GM21737 (cell line): ENCODE results near the gene CCIN.
"Not testable (repeated sequence)": the region's sequence is repeated elsewhere in the genome, so short reads cannot be mapped to it uniquely, and the experiment has no call there.

ENCODE experiments used
- ATAC-seq: cut with Tn5 transposase; IDR thresholded peaks from one replicate; pipeline ENCODE4 v1.9.1; 2021; ENCODE audit warnings: mild to moderate bottlenecking, moderate library complexity; ENCODE audit not compliant: unreplicated experiment

CCIN gene

DNA sequence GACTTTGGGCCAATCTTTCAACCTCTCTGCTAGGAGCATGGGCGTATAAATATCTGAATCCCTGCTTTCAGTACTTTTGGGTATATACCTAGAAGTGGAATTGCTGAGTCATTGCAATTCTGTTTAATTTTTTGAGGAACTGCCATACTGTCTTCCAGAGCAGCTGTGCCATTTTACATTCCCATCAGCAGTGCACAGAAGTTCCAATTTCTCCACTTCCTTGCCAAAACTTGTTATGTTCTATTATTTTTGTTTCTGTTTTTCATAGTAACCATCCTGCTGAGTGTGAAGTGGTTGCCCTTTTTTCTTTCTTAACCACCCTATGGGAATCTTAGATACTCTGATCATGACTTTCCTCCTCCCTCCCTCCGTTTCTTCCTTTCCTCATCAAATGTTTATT is 11.1 kb upstream of the CCIN start:
- no peak for ATAC-seq

DNA sequence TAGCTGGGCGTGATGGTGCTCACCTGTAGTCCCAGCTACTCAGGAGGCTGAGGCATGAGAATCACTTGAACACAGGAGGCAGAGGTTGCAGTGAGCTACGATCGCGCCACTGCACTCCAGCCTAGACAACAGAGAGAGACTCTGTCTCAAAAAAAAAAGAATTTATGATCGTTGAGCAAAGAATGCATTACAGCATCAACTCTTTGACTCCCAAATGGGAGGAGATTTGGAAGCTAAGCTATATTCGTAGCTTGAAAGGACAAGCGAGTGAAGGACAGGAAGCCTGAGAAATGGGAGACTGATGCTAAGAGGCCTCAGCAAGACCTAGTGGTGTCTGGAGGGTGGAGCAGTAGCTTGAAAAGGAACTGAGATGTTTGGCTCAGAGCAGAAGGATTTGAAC is 10.3 kb upstream of the CCIN start:
- no peak for ATAC-seq

DNA sequence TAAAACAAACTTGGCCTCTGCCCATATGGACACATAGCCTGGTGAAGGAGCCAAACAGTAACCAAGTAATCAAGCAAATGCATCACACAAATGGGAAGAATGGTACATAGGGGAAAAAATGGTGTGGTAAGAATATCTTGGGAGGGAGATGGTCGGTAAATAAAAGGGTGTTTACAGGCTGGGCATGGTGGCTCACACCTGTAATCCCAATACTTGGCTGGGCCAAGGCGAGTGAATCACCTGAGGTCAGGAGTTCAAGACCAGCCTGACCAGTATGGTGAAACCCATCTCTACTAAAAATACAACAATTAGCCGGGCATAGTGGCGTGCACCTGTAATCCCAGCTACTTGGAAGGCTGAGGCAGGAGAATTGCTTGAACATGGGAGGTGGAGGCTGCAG is 9.7 kb upstream of the CCIN start:
- not testable (repeated sequence) for ATAC-seq

DNA sequence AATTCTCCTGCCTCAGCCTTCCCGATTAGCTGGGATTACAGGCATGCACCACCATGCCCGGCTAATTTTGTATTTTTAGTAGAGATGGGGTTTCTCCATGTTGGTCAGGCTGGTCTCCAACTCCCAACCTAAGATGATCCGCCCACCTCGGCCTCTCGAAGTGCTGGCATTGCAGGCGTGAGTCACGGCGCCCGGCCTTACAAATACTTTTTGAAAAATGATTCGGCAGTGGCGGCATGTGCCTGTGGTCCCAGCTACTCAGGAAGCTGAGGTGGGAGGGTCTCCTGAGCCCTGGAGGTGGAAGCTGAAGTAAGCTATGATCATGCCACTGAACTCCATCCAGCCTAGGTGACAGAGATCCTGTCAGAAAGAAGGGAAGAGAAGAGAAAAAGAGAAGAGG is 9.1 kb upstream of the CCIN start:
- ATAC-seq, result not testable (repeated sequence)

DNA sequence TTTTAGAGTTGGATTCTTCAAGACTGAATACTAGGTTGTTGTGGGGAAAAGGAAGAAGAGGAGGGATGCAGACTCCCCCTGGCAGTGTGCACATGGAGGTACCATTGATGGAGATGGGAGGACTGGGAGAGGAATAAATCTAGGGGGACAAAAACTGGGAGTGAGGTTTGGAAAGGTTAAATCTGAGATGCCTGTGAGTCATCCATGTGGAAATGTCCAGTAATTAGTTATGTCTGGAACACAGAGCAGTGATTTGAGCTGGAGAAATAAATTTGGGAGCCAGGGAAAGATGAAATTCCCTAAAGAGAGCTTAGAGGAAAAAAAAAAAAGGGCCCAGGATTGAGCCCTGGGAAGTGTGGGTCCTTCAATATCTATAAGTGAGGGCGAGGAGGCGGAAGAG is 8.0 kb upstream of the CCIN start:
- ATAC-seq, result no peak

DNA sequence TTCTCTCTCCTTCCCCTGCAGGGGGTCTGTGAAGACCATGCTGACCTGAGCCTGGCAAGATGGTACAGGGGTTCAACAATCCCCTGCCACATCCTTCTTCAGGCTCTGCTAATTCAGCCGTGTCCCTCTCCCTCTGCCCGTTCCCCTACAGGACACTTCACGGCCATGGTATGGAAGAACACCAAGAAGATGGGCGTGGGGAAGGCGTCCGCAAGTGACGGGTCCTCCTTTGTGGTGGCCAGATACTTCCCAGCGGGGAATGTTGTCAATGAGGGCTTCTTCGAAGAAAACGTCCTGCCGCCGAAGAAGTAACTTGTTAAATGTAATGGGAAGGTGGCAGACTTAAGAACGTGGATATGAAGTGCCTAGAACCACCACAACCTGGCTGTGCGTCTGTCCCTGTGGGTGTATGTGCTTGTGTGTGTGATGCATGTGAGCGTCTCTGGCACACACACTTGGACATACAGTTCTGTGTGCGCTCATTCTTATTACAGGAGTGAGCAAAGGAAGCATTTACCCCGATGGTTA is 6.9 kb upstream of the CCIN start:
- no peak for ATAC-seq

DNA sequence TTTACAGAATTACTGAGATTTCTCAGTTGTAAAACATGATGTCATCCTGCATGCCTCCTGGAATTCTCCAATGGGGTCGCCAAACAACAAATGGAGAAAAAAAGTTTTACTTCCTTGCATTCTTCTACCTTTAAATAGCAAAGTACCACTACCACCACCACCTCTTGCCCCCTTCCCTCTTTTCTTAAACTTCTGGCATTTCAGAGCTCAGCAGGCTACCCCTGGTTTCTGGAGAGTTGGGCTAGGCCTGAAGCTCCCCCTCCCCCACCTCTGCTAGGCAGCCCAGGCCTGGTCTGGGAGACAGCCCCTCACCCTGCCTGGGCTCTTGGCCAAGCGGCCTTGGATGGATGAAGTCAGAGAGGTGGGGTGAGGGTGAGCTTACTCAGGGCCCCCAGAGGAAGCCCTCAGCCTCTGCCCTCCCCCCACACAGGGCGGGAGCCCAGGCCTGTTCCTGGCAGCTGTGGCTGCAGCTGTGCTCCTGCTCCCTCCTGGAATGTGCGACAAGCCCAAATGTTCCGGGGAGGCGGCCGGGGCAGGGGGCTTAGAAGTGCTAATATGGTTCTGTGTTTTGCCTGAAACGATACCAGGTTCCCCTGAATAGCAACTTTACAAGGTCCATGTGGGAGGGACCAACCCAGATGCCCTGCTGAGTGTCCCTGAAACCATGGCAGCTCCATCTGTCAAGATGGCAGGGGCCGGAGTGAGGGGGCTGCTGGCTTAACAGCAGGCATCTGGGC is 6.0 kb upstream of the CCIN start:
- no peak for ATAC-seq

DNA sequence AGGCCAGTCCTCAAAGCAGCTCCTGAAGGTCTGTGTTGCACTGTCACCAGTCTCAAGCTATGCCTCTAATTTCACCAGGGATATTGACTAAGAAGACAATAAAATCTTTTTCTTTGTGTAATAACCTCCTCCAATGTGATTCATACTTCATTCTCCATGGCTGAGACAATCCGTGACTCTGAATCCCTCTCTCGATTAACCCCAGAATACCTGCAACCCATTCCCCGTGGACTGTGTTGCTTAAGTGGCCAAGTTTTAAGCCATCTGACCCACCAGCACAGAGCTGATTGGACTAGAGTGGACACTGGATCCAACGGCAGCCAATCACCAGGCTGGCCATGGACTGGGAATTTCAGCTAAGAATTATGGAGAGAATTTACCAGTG is 5.4 kb upstream of the CCIN start:
- no peak for ATAC-seq

DNA sequence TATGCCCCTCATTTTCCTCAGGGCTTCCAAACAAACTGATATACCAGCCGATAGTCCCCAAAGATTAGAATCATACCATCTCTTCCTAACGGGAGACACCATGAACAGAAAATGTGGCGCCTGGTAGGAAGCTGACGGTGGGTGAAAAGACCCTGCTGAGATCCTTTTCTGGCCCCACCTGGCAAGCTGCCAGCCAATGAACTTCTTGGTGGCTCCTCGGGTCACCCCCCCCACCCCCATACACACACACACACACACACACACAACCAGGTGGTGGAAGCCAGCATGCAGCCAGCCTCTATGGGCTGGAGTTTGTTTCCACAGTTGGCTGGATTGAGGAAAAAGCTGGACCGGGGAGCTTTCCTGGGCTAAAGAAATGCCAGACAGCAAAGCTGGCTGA is 4.8 kb upstream of the CCIN start:
- no peak for ATAC-seq

DNA sequence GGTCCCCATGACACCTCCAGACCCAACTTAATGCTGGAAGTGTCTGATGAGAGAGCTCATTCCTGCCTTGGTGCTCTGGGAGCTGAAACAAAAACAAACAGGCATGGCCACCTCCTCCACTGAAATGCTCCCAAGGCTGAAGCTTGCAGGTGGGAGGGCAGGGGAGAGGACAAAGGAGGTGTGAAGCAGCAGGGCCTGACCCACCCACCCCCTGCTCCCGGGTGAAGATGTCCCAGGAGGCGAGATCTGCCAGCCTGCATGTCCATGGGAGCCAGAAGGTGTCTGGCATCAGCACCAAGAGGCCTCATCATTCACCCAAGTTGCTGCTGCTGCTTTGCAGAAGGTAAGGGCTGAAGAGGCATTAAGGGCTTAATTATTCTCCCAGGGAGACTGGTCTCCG is 4.2 kb upstream of the CCIN start:
- no peak for ATAC-seq

DNA sequence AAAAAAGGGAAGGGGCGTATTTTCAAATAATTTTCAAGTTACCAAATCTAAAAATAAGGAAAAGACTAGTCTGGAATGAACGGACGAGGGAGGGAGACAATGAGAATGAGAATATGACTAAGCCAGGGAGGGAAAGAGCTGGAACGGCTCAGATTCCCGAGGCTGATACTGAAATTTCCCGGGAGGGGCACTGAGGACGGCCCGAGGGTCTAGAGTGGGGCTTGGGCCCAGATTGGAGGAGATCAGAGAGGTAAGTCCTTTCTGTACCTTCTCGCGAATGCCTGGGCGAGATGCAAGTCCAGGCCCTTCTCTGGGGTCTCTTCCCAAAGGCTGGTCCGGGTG is 3.4 kb upstream of the CCIN start:
- no peak for ATAC-seq

DNA sequence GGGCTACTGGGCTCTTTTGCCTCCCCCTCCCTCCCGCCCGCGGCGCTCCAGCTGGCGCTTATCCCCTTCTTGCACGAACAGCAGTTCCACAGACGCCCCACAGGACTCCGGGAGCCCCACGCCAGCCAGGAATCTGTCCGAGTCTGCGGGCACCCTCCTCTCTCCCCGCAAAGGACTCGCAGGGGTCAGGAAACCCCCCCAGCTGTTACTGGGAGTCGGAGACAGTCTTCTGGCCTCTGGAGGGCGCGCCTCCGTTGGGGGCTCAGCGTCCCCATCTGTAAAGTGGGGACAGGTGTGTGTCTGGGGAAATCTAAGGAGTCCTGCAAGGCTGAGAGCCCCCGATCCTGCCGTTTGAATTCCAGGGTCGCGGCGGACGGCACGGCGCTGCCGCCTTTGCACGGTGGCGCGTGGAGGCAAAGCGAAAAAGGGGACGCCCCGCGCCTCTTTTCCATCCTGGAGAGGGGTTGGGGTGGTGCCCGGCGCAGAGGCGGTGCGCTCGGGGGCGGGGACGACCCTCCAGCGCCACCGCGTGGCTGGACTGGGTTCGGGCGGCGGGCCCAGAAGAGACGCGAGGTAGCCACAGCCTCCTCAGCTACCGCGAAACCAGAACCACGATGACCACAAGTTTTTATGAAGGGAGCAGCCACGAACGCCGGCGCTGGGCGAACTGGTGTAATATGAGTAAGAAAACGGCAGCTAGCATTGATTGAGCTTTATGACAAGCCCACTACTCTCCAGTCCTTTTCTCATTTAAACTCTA is 2.8 kb upstream of the CCIN start:
- ATAC-seq, result peak; percentile 98

DNA sequence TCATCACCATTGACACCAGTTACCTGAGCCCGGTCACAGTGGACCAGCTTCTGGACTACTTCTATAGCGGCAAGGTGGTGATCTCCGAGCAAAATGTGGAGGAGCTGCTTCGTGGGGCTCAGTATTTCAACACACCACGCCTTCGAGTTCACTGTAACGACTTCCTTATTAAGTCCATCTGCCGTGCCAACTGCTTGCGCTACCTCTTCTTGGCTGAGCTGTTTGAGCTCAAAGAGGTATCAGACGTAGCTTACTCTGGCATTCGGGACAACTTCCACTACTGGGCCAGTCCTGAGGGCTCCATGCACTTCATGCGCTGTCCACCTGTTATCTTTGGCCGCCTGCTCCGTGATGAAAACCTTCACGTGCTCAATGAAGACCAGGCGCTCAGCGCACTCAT is 520 bp downstream of the CCIN start:
- no peak for ATAC-seq

DNA sequence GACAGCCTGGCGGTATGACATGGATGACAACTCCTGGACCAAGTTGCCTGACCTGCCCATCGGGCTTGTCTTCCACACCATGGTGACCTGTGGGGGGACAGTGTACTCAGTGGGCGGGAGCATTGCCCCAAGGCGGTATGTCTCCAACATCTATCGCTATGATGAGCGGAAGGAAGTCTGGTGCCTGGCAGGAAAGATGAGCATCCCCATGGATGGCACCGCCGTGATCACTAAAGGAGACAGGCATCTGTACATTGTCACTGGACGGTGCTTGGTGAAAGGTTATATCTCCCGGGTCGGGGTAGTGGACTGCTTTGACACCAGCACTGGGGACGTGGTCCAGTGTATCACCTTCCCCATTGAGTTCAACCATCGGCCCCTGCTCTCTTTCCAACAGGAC is 1.3 kb downstream of the CCIN start:
- no peak for ATAC-seq

DNA sequence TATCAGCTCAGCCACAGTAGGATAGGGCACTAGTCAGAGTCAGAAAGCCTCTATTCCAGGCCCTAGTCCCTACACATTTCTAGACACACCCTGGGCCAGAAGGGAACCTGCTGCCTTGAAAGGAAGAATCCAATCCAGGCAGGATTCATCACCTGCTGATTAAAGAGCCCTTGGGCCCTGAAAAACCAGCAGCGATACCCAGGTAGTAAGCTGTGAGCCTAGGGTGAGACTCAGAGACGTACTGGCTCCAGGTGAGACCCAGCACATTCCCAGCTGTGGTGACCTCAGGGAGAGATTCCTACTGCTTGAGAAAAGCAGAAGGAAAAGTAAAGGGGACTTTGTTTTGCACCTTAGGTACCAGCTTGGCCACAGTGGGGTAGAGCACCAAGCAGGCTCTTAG is 4.7 kb downstream of the CCIN start:
- no peak for ATAC-seq

DNA sequence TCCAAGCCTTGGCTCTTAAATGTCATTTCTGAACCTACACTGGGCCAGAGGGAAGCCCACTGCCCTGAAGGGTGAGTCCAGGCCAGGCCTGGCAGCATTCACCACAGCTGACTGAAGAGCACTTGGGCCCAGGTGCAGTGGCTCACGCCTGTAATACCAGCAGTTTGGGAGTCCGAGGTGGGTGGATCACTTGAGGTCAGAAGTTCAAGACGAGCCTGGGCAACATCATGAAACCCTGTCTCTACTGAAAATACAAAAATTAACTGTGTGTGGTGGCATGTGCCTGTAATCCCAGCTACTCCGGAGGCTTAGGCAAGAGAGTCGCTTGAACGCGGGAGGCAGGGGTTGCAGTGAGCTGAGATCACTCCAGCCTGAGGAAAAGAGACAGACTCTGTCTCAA is 5.1 kb downstream of the CCIN start:
- ATAC-seq, result no peak

DNA sequence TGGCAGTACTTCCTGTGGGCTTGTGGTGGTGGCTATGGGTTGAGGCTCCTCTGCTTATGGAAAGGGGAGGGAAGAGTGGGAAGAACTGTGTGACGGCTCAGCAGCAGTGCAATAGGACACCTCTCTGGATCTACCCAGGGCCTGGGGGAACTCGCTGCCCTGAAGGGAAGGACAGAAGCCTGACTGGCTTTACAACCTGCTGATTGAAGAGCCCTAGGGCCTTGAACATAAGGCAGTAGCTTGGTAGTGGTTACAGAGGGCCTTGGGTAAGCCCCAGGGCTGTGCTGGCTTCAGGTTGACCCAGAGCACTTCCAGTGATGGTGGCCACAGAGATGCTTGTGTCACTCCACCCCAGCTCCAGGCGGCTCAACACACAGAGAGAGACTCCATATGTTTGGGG is 5.5 kb downstream of the CCIN start:
- ATAC-seq, result no peak

DNA sequence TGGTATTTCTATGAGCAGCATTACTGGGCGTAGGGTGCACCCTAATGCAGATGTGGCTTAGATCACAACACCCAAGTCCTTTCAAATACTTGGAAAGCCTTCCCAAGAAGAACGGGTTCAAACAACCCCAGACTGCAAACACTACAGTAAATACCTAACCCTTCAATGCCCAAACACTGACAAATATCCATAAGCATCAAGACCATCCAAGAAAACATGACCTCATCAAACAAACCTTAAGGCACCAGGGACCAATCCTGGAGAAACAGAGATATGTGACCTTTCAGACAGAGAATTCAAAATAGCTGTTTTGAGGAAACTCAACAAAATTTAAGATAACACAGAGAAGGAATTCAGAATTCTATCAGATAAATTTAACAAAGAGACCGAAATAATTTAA is 6.0 kb downstream of the CCIN start:
- not testable (repeated sequence) for ATAC-seq

DNA sequence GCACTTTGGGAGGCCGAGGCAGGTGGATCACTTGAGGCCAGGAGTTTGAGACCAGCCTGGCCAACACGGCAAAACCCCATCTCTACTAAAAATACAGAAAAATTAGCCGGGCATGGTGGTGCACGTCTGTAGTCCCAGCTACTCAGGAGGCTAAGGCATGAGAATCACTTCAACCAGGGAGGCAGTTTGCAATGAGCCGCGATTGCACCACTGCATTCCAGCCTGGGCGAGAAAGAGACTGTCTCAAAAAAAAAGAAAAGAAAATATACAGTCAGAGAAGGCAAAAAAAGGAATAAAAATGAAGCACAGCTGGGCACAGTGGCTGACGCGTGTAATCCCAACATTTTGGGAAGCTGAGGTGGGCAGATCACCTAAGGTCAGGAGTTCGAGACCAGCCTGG is 7.3 kb downstream of the CCIN start:
- ATAC-seq, result not testable (repeated sequence)

DNA sequence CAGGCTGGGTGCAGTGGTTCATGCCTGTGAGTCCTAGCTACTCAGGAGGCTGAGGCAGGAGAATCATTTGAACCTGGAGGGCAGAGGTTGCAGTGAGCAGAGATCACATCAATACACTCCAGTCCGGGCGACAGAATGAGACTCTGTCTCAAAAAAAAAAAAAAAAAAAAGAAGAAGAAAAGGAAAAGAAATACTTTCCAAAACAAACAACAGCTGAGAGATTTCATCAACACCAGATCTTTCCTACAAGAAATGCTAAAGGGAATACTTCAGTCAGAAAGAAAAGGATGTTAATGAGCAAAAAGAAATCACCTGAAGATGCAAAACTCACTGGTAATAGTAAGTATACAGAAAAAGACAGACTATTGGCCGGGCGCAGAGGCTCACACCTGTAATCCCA is 8.4 kb downstream of the CCIN start:
- ATAC-seq, result no peak

DNA sequence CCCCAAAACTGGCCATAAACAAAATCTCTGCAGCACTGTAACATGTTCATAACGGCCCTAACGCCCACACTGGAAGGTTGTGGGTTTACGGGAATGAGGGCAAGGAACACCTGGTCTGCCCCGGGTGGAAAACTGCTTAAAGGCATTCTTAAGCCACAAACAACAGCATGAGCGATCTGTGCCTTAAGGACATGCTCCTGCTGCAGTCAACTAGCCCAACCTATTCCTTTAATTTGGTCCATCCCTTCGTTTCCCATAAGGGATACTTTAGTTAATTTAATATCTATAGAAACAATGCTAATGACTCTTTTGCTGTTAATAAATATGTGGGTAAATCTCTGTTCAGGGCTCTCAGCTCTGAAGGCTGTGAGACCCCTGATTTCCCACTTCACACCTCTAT is 11.1 kb downstream of the CCIN start:
- ATAC-seq, result not testable (repeated sequence)

DNA sequence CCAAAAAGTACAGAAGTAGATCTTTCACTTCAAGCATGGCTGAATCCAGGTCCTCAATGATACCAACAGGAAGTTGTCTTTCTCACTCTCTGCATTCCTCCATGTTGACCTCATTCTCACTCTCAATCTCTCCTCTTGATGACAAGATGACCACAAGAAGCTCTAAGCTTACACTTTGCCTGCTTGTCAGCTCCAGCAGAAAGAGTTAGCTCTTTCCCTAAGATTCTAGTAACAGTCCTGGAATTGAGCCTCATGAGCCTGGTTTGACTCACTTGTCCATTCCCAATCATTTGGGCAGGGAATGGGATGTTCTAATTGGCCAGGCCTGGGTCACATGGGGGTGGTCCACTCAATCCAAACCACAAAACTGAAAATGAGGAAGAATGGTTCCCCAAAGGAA is 18.2 kb downstream of the CCIN start:
- no peak for ATAC-seq

DNA sequence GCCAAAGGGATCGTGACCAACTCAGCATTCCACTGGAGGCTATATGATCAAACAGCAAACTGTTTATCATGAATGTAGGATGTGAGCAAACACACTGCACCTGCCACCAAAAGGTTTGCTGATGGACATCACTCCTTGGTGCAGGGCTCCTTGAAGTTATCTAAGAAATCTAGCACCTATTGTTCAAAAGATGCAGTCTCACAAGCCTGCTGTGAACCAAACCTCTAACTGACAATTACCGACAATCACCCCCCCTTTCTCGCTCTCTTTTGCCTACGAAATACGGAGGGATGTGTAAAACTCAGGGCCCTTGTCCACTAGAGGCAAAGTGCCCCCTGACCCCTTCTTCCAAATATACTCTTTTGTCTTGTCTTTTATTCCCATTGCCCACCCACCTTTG is 19.0 kb downstream of the CCIN start:
- ATAC-seq, result no peak
